IPS-15b (cell line): ENCODE results near the gene HCN4.
"Not testable (repeated sequence)": the region's sequence is repeated elsewhere in the genome, so short reads cannot be mapped to it uniquely, and the experiment has no call there.

ENCODE experiments used
- H3K27me3 ChIP-seq: one replicate; pipeline ENCODE4 v1.6.1; 2013; ENCODE audit warnings: low read length; ENCODE audit not compliant: control insufficient read depth, insufficient read depth
- H3K36me3 ChIP-seq: one replicate; pipeline ENCODE4 v1.6.1; 2013; ENCODE audit warnings: low read length; ENCODE audit not compliant: control insufficient read depth, insufficient read depth
- H3K4me1 ChIP-seq: one replicate; pipeline ENCODE4 v1.6.1; 2013; ENCODE audit warnings: mild to moderate bottlenecking, low read length; ENCODE audit not compliant: control insufficient read depth, insufficient read depth
- H3K4me3 ChIP-seq: one replicate; pipeline ENCODE4 v1.5.1; 2013; ENCODE audit warnings: low read depth, low read length
- H3K9ac ChIP-seq: one replicate; pipeline ENCODE4 v1.6.1; 2013; ENCODE audit warnings: low read depth, mild to moderate bottlenecking, low read length
- H3K9me3 ChIP-seq: one replicate; pipeline ENCODE4 v1.6.1; 2013; ENCODE audit warnings: mild to moderate bottlenecking, low read length; ENCODE audit not compliant: control insufficient read depth, insufficient read depth

Gene HCN4

GRCh38 chr15:73303636-73304035 lies 65.1 kb downstream of the HCN4 start:
- Histone ChIP-seq H3K36me3 (peaks cover 10% of the 10 kb centered on the region), H3K4me1 (no peaks in the 10 kb centered on the region), H3K9ac (no peak overlapping the region), H3K27me3 (no peaks in the 10 kb centered on the region), H3K4me3 (no peak overlapping the region), H3K9me3 (no peaks in the 10 kb centered on the region)

GRCh38 chr15:73300286-73300685 lies 68.5 kb downstream of the HCN4 start:
- H3K4me1 ChIP-seq, H3K27me3 ChIP-seq, H3K4me3 ChIP-seq, H3K9ac ChIP-seq, H3K9me3 ChIP-seq: not testable (repeated sequence)
- H3K36me3 ChIP-seq: peaks cover 19% of the 10 kb centered on the region

GRCh38 chr15:73298522-73299245 lies 70.1 kb downstream of the HCN4 start:
- peaks cover 19% of the 10 kb centered on the region for H3K36me3 ChIP-seq
- no peak overlapping the region for H3K4me3 ChIP-seq
- H3K27me3 ChIP-seq: no peaks in the 10 kb centered on the region
- H3K9ac ChIP-seq: no peak overlapping the region
- no peaks in the 10 kb centered on the region for H3K4me1 ChIP-seq
- no peaks in the 10 kb centered on the region for H3K9me3 ChIP-seq

GRCh38 chr15:73296609-73297353 lies 72.0 kb downstream of the HCN4 start:
- H3K36me3 ChIP-seq: peaks cover 19% of the 10 kb centered on the region
- no peak overlapping the region for H3K9ac ChIP-seq

GRCh38 chr15:73295630-73296286 lies 73.0 kb downstream of the HCN4 start:
- peaks cover 14% of the 10 kb centered on the region for H3K36me3 ChIP-seq
- H3K4me1 ChIP-seq: no peaks in the 10 kb centered on the region
- H3K4me3 ChIP-seq: no peak overlapping the region
- no peaks in the 10 kb centered on the region for H3K27me3 ChIP-seq
- no peak overlapping the region for H3K9ac ChIP-seq
- H3K9me3 ChIP-seq: no peaks in the 10 kb centered on the region

More at GRCh38 chr15:73296609-73297353, 72.0 kb downstream of the HCN4 start:
- H3K4me3 ChIP-seq: no peak overlapping the region
- no peaks in the 10 kb centered on the region for H3K27me3 ChIP-seq
- H3K4me1 ChIP-seq: no peaks in the 10 kb centered on the region
- no peaks in the 10 kb centered on the region for H3K9me3 ChIP-seq

GRCh38 chr15:73293773-73294172 lies 75.0 kb downstream of the HCN4 start:
- H3K9me3 ChIP-seq: no peaks in the 10 kb centered on the region
- H3K27me3 ChIP-seq: no peaks in the 10 kb centered on the region
- H3K36me3 ChIP-seq: peaks cover 11% of the 10 kb centered on the region
- no peak overlapping the region for H3K4me3 ChIP-seq
- H3K9ac ChIP-seq: no peak overlapping the region
- no peaks in the 10 kb centered on the region for H3K4me1 ChIP-seq

GRCh38 chr15:73291441-73291840 lies 77.3 kb downstream of the HCN4 start:
- H3K27me3 ChIP-seq: no peaks in the 10 kb centered on the region
- H3K4me3 ChIP-seq: no peak overlapping the region
- H3K36me3 ChIP-seq: peaks cover 4% of the 10 kb centered on the region
- no peaks in the 10 kb centered on the region for H3K9me3 ChIP-seq
- no peak overlapping the region for H3K9ac ChIP-seq
- no peaks in the 10 kb centered on the region for H3K4me1 ChIP-seq

- no peak overlapping the region for H3K9ac ChIP-seq
- H3K9me3 ChIP-seq: no peaks in the 10 kb centered on the region
- no peak overlapping the region for H3K4me3 ChIP-seq
- H3K36me3 ChIP-seq: no peaks in the 10 kb centered on the region
- H3K4me1 ChIP-seq: no peaks in the 10 kb centered on the region
- no peaks in the 10 kb centered on the region for H3K27me3 ChIP-seq
Observed at GRCh38 chr15:73287019-73287418, 81.7 kb downstream of the HCN4 start.

- Histone ChIP-seq H3K9me3 (no peaks in the 10 kb centered on the region), H3K36me3 (no peaks in the 10 kb centered on the region), H3K27me3 (no peaks in the 10 kb centered on the region), H3K4me3 (no peak overlapping the region), H3K9ac (no peak overlapping the region), H3K4me1 (no peaks in the 10 kb centered on the region)
Observed at GRCh38 chr15:73286311-73286710, 82.4 kb downstream of the HCN4 start.

- H3K36me3 ChIP-seq: no peaks in the 10 kb centered on the region
- no peaks in the 10 kb centered on the region for H3K4me1 ChIP-seq
- H3K27me3 ChIP-seq: no peaks in the 10 kb centered on the region
- no peak overlapping the region for H3K9ac ChIP-seq
- H3K9me3 ChIP-seq: no peaks in the 10 kb centered on the region
- H3K4me3 ChIP-seq: no peak overlapping the region
Observed at GRCh38 chr15:73284090-73284716, 84.6 kb downstream of the HCN4 start.

GRCh38 chr15:73283366-73283962 lies 85.3 kb downstream of the HCN4 start:
- Histone ChIP-seq H3K27me3 (no peaks in the 10 kb centered on the region), H3K9me3 (no peaks in the 10 kb centered on the region), H3K4me3 (no peak overlapping the region), H3K4me1 (no peaks in the 10 kb centered on the region), H3K36me3 (no peaks in the 10 kb centered on the region), H3K9ac (no peak overlapping the region)
